Measurements from ENCODE around the gene PLAC9. TPM values are rescaled to one million over a fixed set of nuclear protein-coding genes. Genes with fewer than 3 reads are reported as not detected.
"Not testable (repeated sequence)": the region's sequence is repeated elsewhere in the genome, so short reads cannot be mapped to it uniquely, and the experiment has no call there.

PLAC9 gene
- total RNA-seq, 4 donors from 2014 or later: 21.3 to 59.4 (median 39.6) TPM

DNA sequence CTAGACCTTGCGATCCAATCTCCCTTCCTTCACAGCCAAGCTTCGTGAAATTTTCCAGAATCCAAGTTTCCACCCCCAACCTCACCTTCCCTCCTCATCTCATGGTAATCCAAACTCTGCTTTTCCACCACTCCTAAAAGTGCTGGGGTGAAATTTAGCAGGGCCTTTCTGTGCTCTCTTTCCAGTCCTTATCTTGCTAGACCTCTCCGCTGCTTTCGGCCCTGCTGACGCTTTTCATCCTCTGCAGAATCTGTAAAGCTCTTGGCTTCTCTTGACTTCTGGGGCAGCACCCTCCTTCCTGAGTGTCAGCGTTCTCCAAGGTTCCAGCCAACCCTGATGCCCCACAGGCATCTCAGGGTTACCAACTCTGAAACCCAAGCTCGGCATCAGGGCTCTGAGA is 7.7 kb downstream of the PLAC9 start:
- DNase-seq (ENCODE audit: extremely low spot score): no peak
- Histone ChIP-seq H3K27me3 (peaks cover 0 to 40% (median 0%) of the 10 kb centered on the region in 4 donors), H3K36me3 (peaks cover 0 to 4% (median 0%) of the 10 kb centered on the region in 4 donors), H3K9me3 (no peaks in the 10 kb centered on the region), H3K27ac (replicated peaks in 1 of 4) (no peak overlapping the region), H3K4me1 (peaks cover 41 to 52% (median 48%) of the 10 kb centered on the region in 4 donors), H3K4me3 (no peak overlapping the region)
- no peak for TF ChIP-seq POLR2AphosphoS5 (IDR thresholded peaks at IDR 0.05)
- TF ChIP-seq, protein P1, sequence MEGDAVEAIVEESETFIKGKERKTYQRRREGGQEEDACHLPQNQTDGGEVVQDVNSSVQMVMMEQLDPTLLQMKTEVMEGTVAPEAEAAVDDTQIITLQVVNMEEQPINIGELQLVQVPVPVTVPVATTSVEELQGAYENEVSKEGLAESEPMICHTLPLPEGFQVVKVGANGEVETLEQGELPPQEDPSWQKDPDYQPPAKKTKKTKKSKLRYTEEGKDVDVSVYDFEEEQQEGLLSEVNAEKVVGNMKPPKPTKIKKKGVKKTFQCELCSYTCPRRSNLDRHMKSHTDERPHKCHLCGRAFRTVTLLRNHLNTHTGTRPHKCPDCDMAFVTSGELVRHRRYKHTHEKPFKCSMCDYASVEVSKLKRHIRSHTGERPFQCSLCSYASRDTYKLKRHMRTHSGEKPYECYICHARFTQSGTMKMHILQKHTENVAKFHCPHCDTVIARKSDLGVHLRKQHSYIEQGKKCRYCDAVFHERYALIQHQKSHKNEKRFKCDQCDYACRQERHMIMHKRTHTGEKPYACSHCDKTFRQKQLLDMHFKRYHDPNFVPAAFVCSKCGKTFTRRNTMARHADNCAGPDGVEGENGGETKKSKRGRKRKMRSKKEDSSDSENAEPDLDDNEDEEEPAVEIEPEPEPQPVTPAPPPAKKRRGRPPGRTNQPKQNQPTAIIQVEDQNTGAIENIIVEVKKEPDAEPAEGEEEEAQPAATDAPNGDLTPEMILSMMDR (IDR thresholded peaks at IDR 0.05): no peak
- no peak for TF ChIP-seq EP300 (IDR thresholded peaks at IDR 0.05)
- no peak for TF ChIP-seq POLR2A (IDR thresholded peaks at IDR 0.05; ENCODE audit: low read depth)
- 92% methylated on average over 7 of the region's 7 CpGs for WGBS
- intact Hi-C loops (cut with DNase I): no loop called here

DNA sequence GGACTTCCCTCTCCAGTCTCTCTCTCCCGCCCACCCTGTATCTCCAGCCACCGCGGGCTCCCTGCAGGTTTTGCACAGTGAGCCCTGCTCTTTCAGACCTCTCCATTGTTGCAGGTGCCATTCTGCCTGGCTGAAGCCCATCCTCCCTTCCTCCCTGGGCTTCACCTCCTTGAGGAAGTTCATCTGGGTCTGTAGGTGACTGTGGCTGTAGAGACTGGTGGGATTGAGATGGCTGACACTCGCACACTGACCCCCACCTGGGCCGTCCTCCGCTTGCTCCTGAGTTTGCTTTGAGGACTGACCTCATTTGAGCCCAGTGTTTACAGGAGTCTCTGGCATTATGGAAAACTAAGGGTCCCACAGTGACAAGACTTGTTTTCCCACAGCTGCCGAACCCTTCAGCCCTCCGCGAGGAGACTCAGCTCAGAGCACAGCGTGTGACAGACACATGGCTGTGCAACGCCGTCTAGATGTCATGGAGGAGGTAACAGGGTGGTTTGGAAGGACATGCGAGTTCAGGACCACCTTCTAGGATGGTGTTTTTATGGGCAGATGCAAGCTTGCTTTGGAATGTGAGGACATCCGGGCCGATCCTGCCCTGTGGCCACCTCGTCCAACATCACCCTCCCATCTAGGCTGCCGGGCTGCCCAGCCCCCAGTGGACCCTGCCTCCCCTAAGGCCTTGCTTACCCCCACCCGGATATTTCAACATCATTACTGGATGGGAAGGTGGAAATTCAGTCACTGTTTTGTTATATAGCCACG is 9.3 kb downstream of the PLAC9 start:
- no peak for DNase-seq (ENCODE audit: extremely low spot score)
- peaks cover 33 to 46% (median 42%) of the 10 kb centered on the region in 4 donors for H3K4me1 ChIP-seq
- H3K27me3 ChIP-seq: peaks cover 0 to 27% (median 0%) of the 10 kb centered on the region in 4 donors
- H3K36me3 ChIP-seq: peaks cover 0 to 4% (median 0%) of the 10 kb centered on the region in 4 donors
- no peaks in the 10 kb centered on the region for H3K9me3 ChIP-seq
- no peak for TF ChIP-seq POLR2AphosphoS5 (IDR thresholded peaks at IDR 0.05)
- TF ChIP-seq EP300 (IDR thresholded peaks at IDR 0.05): no peak
- TF ChIP-seq POLR2A (IDR thresholded peaks at IDR 0.05; ENCODE audit: low read depth): no peak
- TF ChIP-seq, protein P1 (IDR thresholded peaks at IDR 0.05): no peak
- H3K4me3 ChIP-seq: no peak overlapping the region
- WGBS: 72% methylated on average over 16 of the region's 19 CpGs
- H3K27ac ChIP-seq (replicated peaks in 1 of 4): no peak overlapping the region
- intact Hi-C loops (cut with DNase I): no loop called here

DNA sequence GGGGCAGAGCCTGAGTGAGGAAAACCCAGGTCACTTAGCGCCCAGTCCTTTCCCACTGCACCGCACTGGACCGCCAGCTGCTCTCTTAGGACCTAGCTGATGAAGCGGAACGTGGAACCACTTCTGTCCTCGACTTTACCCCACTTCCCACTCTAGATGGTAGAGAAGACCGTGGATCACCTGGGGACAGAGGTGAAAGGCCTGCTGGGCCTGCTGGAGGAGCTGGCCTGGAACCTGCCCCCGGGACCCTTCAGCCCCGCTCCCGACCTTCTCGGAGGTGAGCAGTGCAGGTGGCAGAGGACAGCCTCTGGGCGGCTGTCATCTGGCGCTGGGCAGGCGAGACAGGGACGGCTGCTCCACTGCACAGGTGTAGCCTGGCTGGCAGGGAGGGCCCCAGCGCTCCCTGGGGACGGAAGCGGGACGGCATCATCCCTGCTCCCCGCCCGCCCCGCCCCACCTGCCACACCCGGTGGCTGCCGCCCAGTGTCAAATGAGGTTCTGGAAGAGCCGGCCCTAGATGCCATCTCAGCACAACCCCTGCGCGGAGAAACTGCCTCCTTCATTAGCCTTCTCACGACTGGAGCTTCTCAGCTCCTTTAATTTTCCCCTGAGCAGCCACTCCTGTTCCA is 11.7 kb downstream of the PLAC9 start:
- intact Hi-C loops (cut with DNase I): no loop called here

DNA sequence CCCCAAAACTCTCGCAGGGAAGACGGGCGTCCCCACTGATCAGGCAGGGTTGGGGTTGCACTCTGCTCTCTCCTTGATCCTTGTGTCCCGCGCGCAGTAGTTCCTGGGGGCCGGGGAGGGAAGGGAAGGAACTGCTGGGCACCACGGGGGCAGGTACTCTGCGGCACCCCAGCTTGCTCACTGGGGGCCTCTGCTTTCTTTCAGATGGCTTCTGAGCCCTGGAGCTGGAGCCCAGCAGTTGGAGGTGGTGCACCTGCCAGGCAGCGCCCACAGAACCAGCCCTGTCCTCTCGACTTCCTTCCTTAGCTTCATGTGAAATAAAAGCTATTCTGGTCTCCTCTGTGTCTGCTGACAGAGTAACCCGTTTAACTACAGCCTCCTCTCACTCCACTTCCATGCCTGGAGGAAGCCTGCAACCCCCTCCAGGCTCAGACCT is 12.2 kb downstream of the PLAC9 start:
- Histone ChIP-seq H3K9me3 (peaks cover 0 to 8% (median 6%) of the 10 kb centered on the region in 4 donors), H3K27me3 (no peaks in the 10 kb centered on the region), H3K27ac (replicated peaks in 1 of 4) (peak overlapping the region; percentile 23 to 51 (median 34)), H3K36me3 (peaks cover 0 to 13% (median 8%) of the 10 kb centered on the region in 4 donors), H3K4me3 (peak overlapping the region in 3 of 4 donors; percentile 22 to 35 (median 28)), H3K4me1 (peaks cover 19 to 28% (median 28%) of the 10 kb centered on the region in 4 donors)
- intact Hi-C loops (cut with DNase I): no loop called here
- TF ChIP-seq POLR2AphosphoS5 (IDR thresholded peaks at IDR 0.05) (peak in 1 of 2 donors; percentile 18), POLR2A (IDR thresholded peaks at IDR 0.05; ENCODE audit: low read depth) (no peak)
- DNase-seq (ENCODE audit: extremely low spot score): no peak
- 27% methylated on average over 12 of the region's 12 CpGs for WGBS

More for the DNA sequence above, 11.7 kb downstream of the PLAC9 start:
- peaks cover 0 to 9% (median 7%) of the 10 kb centered on the region in 4 donors for H3K36me3 ChIP-seq
- no peak for DNase-seq (ENCODE audit: extremely low spot score)
- peak overlapping the region; percentile 14 to 35 (median 25) for H3K4me3 ChIP-seq
- 46% methylated on average over 11 of the region's 28 CpGs for WGBS
- TF ChIP-seq EP300 (IDR thresholded peaks at IDR 0.05) (no peak), POLR2AphosphoS5 (IDR thresholded peaks at IDR 0.05) (no peak)
- TF ChIP-seq, protein P1 (IDR thresholded peaks at IDR 0.05): no peak
- peak overlapping the region; percentile 23 to 51 (median 34) for H3K27ac ChIP-seq (replicated peaks in 1 of 4)
- peaks cover 19 to 28% (median 28%) of the 10 kb centered on the region in 4 donors for H3K4me1 ChIP-seq
- peaks cover 0 to 5% (median 0%) of the 10 kb centered on the region in 4 donors for H3K27me3 ChIP-seq
- peaks cover 0 to 3% (median 1%) of the 10 kb centered on the region in 4 donors for H3K9me3 ChIP-seq

DNA sequence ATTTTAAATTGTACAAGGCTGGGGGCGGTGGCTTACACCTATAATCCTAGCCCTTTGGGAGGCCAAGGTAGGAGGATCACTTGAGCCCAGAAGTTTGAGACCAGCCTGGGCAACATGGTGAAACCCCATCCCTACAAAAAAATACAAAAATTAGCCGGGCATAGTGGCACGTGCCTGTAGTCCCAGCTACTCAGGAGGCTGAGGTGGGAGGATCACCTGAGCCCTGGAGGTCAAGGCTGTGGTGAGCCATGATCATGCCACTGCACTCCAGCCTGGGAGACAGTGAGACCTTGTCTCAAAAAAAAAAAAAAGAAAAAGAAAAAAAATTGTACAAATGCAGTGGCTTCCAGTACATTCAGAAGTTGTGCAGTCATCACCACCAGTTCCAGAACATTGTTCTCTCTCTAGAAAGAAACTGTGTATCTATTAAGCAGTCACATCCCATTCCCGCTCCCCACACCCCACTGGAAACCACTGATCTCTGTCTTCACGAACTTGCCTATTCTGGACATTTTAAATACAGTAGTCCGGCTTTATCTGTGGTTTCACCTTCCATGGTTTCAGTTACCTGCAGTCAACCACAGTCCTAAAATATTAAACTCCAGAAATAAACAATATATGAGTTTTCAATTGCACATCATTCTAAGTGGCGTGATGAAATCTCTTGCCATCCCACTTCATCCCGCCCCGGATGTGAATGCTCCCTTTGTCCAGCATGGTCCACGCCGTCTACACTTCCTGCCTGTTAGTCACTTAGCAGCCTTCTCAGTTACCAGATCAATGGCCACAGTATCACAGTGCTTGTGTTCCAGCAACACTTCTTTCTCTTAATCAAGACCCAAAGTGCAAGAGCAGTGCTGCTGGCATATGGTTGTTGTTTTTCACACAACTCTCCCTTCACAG is 13.1 kb downstream of the PLAC9 start:
- H3K4me1 ChIP-seq: peaks cover 19 to 28% (median 28%) of the 10 kb centered on the region in 4 donors
- WGBS: 65% methylated on average over 11 of the region's 11 CpGs

More for the DNA sequence above, 13.1 kb downstream of the PLAC9 start:
- H3K4me3 ChIP-seq; H3K27me3 ChIP-seq; intact Hi-C loops (cut with DNase I); DNase-seq (ENCODE audit: extremely low spot score): not testable (repeated sequence)
- peaks cover 0 to 10% (median 7%) of the 10 kb centered on the region in 4 donors for H3K9me3 ChIP-seq
- peaks cover 0 to 22% (median 12%) of the 10 kb centered on the region in 4 donors for H3K36me3 ChIP-seq
- H3K27ac ChIP-seq (replicated peaks in 1 of 4): peak overlapping the region in 3 of 4 donors; percentile 40 to 51 (median 43)

All from esophagus muscularis mucosa (tissue), 4 donors.